ENCODE results near the gene PPP2CA.
"Not testable (repeated sequence)": the region's sequence is repeated elsewhere in the genome, so short reads cannot be mapped to it uniquely, and the experiment has no call there.

Gene PPP2CA

DNA sequence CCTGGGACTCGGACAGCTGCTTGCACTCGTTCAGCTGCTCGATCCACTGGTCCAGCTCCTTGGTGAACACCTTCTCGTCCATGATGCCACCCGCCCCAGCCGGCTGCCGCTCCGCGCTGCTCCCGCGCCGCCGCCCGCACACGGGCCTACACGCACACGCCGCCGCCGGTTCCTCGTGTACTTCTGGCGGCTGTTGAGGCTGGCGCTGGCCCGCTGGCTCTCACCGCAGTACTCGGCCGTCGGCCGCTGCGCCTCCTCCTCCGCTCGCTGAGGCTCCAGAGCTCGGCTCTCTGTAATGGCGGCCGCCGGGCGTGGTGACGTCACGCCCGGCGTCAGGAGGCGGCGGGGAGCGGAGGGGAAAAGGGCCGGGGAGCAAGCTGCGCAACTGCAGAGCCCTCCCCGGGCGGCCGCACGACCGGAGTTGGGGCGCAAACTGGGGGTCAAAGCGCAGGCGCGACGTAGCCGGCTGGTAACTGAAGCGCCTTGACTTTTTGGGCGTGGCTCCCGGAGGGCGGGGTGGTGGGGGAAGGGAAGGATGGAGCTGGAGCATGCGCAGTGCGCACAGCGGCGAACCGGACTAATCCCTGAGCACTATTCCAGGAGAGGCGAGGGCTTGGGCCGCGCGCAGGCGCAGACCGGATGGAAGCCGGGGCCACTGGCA lies at the start of gene PPP2CA:
Gene PPP2CA (minus strand): TSS at position 294 of the 661 bp plus-strand sequence. CDS start 212 bp downstream, at position 82.
- peak; percentile 99 for DNase-seq (ENCODE audit: low read depth)

DNA sequence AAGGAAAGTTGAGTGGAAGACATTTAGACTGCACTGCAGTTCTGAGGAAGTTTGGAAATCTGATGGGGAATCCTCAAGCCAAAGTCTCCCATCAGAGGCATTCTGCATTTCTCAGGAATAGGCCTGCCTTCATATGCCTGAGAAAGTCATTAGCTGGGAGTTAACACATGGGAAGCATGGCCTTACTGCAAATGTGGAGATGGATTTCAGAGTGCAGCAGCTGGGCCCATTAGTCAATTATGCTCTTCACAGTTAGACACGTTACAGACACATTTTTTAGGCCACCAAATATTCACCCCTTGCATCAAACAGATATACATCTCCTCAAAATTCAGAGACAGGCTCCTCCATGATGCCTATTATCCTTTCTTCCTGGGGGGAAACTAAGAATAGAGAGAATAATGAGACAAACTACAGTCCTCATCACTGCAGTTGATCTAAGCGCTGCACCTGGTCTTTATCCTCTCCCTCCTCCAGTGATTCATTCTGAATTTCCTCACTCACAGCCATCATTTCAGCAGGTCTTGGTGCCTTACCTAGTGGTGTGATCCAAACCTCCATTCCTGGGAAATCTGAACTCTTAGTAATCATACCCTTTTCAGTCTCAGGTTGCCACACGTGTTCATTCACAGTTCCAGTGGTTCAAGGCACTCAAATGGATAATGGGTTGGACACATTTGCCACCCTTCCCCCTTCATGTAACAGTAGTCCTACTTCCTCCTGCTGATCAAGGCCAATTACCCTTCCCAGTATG lies 47.9 kb upstream of the PPP2CA start:
- DNase-seq (ENCODE audit: low read depth): no peak

DNA sequence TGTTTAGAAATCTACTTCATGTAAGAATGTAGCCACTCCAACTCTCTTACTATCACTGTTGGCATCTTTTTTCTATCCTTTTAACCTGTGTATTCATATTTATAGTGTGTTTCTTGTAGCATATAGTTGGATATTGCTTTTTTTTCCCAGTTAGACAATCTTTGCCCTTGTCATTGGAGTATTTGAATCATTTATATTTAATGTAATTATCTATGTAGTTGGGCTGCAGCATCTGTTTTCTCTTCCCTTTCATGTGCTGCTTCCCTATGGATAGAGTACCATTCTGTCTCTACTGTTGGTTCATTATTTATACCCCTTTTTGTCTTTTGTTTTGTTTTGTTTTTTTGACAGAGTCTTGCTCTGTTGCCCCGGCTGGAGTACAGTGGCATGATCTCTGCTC lies 45.2 kb upstream of the PPP2CA start:
- no peak for DNase-seq (ENCODE audit: low read depth)

DNA sequence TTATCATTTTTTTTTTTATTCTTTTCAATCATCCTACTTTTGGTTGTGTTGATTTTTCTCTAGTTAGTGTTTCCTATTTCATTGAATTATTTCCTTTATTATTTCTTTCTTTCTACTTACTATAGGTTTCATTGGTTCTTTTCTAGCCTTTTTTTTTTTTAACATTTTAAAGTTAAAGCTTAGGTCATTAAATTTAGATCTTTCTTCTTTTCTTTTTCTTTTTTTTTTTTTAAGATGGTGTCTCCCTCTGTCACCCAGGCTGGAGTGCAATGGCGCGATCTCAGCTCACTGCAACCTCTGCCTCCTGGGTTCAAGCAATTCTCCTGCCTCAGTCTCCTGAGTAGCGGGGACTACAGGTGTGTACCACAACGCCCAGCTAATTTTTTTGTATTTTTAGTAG lies 43.0 kb upstream of the PPP2CA start:
- DNase-seq (ENCODE audit: low read depth): no peak

DNA sequence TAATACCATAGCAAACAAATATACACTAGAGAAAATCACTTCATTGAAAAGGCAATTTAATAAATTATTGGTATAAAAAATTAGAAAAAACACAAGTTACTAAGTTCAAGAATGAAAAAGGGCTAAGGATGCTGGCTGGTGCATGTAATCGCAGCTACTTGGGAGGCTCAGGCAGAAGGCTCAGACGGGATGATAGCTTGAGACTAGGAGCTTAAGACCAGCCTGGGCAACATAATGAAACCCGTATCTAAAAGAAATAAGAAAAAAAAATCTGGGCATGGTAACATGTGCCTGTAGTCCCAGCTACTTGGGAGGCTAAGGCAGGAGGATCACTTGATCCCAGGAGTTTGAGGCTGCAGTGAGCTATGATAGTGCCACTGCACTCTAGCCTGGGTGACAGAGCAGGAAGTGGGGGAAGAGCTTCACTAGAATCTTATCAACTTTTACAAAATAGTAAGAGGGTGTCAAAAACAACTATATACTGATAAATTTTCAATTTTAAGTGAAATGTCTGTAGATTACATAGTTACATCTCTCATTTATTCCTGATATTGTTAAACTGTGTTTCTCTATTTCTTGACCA lies 42.2 kb upstream of the PPP2CA start:
- DNase-seq (ENCODE audit: low read depth): no peak

DNA sequence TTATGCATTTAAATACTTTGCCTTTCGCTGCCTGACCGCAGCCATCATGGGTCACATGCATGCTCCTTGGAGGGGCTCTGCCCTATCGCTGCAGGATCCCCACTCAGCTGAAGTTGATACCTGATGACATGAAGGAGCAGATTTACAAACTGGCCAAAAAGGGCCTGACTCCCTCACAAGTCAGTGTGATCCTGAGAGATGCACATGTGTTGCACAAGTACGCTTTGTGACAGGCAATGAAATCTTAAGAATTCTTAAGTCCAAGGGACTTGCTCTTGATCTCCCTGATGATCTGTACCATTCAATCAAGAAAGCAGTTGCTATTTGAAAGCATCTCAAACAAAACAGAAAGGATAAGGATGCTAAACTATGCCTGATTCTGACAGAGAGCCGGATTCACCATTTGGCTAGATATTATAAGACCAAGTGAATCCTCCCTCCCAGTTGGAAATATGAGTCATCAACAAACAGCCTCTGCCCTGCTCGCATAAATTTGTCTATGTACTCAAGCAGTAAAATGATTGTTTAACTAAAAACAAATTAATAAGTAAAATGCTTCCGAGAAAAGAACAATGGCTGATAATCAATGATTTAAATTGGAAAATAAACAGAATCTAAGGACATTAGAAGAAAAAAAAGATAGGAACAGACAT lies 41.6 kb upstream of the PPP2CA start:
- no peak for DNase-seq (ENCODE audit: low read depth)

DNA sequence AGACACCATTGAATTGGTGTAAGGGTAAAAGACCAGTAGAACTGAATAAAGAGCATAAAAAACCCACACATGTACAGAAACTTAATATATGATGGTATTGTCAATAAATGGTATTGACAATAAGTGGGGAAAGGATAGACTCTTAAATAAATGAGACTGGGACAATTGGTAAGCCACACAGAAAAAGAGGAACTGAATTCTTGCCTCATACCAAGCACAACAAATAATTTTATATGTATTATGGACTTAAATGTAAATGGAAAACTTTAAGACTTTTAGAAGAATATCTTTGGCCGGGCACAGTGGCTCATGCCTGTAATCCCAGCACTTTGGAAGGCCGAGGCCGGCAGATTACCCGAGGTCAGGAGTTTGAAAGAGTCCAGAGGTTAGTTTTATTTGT lies 37.9 kb upstream of the PPP2CA start:
- DNase-seq (ENCODE audit: low read depth): no peak

DNA sequence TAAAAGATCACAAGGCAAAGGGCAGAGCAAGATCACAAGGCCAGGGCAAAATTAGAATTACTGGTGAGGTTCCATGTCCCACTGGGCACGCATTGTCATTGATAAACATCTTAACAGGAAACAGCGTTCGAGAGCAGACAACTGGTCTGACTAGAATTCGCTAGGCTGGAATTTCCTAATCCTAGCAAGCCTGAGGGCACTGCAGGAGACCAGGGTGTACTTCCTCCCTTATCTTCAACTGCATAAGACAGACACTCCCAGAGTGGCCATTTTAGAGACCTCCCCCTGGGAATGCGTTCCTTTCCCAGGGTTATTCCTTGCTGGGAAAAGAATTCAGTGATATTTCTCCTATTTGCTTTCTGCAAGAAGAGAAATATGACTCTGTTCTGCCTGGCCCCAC lies 36.8 kb upstream of the PPP2CA start:
- DNase-seq (ENCODE audit: low read depth): not testable (repeated sequence)

DNA sequence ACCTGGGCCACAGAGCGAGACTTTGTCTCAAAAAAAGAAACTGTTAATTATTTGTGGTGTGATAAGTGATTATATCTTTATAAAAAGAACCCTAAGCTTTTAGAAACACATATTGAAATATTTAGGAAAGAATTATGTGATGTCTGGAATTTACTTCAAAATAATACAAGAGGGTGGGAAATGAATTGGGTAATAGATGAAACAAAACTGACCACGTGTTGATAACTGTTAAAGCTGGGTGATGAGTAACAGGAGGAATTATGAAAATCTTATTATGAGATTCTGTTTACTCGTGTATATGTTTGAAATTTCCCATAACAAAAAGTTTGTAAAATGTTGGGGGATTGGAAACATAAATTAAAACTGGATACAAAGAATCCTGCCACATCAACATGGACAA lies 33.0 kb upstream of the PPP2CA start:
- DNase-seq (ENCODE audit: low read depth): no peak

DNA sequence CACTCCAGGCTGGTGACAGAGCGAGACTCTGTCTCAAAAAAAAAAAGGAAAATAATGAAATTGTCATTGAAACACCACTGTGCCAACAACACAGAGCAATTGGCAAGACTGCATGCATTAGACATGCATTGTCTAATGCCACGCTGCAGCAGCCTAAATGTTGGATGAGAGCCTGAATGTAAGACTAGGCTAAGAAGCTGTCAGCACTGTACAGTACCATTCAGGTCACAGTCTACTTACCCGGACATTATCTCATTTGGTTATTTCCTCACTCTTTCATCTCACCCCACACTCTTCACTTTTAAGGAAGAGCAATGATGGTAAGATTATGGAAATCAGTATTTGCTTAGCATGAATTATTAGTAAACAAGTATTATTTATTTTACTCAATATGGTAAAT lies 31.3 kb upstream of the PPP2CA start:
- no peak for DNase-seq (ENCODE audit: low read depth)

DNA sequence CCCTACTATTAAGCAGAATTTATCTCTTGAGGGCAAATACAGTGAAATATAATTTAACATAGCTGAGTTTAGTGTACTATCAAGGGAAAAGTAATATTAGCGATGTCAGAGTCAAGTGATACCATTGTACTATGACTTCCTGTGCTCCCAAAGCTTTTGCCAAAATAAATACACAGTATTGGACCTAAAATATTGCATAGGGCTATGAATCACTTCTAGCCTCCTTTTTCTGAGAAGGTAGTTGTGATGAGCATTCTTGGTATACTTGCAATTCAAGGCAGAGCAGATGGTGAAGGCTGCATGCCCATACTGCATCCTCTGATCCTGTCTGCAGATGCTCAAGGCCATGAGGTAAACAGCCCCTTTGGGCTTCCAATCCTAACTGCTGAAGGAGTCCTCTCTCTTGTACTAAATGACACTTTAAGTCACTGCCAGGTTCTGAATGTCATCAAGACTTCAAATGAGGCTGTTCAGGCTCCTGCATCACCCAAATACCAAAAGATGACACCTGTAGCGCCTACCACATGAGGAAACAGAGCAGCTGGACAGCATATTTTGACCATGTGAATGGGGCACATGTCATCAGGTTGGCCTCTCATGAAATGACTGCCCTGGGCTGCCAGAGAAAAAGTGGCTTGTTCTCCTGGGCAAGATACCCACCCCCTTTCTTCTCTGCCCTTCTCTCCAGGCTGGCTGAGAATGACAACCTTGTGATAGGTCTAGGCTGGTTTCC lies 29.7 kb upstream of the PPP2CA start:
- DNase-seq (ENCODE audit: low read depth): no peak

DNA sequence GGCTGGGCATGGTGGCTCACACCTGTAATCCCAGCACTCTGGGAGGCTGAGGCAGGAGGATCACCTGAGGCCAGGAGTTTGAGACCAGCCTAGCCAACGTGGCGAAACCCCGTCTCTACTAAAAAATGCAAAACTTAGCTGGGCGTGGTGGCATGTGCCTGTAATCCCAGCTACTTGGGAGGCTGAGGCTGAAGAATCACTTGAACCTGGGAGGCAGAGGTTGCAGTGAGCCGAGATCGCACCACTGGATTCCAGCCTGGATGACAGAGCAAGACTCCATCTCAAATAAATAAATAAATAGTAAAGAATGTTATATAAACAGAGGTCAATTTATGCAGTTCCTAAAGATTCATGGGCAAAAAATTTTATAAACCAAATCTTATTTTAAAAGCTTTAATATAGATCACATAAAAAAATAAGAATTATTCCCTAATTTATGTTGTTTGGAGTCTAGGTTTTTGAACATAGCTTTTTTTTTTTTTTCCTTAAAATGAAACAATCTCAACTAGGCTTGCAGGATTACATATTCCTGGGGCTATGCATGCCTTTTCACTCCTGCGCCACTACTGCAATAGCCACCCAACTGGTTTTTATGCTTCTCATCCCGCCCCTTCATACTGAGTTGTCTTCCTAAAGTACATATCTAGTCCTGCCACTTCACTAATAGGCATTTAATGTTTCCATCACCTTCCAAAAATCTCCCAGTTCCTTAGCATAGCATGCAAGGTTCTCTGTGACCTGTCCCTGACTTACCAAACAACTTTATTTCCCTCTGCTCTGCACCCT lies 27.7 kb upstream of the PPP2CA start:
- DNase-seq (ENCODE audit: low read depth): not testable (repeated sequence)

DNA sequence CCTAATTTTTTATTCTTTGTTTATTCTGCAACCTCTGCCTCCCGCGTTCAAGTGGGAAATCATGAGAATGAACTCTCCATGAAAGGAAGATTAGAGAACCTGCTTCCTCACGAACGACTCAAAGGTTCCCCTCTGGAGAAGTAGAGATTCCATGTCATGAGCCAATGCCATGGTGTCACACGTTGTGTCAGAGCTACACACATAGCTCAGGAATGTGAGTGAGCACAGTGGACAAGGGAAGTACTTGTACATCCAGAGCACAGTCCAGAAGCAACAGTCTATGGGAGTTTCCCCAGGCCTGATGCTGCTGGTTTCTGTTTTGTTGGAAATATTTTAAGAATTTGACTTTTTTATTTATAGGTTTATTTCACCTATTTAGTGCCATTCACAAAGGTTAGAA lies 26.8 kb upstream of the PPP2CA start:
- DNase-seq (ENCODE audit: low read depth): no peak

DNA sequence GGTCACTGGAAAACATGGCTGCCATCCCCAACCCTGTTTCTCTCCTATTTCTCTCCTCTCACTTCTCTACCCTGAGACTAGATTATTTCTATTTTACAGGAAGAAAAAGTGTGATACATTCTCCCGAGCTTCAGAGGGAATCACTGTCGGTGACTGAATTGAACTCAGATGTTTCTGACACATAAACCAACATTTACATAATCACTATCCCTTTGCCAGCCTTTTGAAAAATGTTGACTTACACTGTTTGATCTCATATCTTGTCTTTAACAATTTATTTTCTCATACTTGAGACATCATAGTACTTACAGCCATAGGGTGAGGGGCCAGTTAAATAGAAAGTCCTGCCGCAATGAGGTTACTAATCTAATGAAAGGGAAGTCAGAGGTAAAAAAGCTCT lies 25.1 kb upstream of the PPP2CA start:
- DNase-seq (ENCODE audit: low read depth): no peak

DNA sequence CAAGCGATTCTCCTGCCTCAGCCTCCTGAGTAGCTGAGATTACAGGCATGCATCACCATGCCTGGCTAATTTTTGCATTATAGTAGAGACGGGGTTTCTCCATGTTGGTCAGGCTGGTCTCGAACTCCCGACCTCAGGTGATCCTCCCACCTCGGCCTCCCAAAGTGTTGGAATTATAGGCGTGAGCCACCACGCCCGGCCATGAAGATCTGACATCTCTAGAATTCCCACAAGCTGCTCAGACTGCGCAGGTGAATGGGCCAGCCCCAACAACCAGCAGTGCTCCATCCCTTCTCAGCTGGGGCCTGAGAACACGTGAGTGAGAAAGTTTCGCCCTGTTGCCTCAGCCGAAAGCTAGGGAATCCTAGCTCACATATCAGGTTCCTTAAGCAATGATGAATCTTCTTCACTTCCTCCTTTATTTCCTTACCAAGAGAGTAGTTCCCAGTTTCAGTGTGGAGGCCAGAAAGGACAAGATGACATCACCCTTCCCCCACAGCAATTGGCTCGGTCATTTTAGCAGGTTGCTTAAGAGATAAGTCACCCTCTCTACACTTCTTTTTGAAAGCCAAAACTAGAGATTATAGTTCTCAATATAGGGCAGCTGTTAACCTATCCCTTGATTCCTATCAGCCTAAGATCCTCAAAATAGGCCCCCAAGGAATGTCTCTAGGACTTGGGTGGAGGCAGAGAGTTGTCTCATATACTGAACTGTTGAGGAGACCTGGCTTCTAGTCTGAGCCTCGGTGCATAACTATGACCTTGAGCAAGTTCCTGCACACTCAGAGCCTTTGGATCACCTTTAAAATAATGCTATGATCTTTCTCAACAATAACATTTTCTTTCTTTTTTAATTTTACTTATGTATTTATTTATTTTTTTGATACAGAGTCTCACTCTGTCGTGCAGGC lies 23.9 kb upstream of the PPP2CA start:
- DNase-seq (ENCODE audit: low read depth): no peak

DNA sequence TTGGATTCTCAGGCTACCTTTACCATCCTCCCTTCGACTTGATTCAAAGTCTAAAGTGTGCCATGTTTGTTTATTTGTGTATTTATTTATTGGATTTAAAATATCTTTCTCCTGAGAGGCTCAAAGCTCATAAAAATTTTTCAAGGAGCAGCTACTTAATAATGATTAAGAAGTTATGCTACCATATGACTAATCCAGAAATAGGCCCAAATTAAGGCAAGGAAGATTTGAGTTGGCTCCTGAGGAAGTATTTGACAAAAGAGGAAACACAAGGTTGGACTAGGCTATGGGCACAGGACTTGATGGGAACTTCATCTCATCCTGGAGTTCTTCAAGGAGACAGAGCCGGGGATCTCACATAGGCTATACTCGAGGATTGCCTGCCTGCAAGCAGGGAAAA lies 22.4 kb upstream of the PPP2CA start:
- DNase-seq (ENCODE audit: low read depth): no peak

DNA sequence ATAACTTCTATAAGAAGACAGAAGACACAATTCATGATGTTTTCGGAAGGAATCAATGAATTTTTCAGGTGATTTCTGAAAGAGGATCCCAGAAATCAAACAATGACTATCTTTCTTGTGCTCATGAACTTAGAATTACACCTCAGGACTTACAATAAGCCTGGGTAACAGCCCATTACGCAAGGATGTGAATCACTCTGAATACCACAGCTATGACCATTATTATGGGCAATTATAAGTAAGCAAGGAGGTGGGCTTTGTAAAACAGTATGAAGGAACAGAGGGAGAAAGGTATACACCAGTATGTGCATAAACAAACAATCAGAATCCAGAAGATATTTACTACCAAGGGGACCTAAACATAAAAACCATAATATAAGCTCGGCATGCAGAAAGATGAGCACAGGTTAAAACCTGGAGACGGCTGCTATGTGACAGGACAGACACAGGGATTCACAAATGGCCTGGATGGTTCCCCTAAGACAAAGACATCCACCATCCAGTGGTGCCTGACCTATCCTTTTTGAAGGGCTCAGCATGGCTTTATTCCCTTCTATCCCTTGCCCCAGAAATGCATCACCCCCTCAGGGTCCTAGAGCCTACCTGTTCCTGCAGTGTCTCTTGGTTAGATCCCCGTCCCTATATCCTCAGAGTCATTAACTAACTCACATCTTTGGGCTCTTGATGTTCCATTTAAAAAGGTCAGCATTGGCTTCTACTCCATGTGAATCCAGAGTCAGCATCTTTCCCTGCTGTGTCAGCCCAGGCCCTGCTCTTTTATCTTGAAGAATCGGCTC lies 21.8 kb upstream of the PPP2CA start:
- no peak for DNase-seq (ENCODE audit: low read depth)

DNA sequence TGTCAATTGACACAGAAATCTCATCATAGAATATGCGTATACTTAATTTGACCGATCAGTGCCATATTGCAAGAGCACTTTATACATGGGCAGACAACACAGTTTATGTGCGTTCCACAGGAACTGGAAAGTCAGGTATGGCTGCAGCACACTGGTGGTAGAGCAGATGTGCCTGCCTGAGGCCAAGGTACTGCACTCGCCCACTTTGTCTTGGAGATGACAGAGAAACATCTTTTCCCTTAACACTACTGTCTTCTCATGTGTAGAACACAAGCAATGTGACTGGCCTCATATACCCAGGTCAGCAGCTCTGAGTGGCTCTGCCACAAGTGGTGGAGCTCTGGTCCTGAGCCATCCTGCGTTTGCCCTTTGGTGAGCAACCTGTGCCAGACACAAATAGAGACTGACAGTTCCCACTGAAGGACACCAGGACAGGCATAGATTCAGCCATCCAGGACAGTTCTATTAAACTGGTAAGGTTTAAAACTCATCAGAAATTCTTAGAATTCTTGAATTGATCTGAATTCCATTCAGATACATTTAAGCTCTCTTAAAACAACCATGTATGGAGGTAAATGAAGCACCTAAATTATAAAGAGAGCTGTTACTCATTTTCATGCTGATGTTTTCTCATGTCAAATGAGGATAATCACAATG lies 21.0 kb upstream of the PPP2CA start:
- DNase-seq (ENCODE audit: low read depth): no peak

DNA sequence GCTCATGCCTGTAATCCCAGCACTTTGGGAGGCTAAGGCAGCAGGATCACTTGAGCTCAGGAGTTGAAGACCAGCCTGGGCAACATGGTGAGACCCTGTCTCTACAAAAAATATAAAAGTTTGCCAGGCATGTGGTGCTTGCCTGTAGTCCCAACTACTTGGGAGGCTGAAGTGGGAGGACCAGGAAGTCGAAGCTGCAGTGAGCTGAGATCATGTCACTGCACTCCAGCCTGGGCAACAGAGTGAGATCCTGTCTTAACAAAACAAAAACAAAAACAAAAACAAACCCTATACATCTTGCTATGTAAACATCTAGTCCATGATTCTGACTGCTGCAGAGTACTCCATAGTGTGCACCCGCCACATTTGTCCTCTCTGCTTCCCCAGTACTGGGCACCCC lies 19.8 kb upstream of the PPP2CA start:
- DNase-seq (ENCODE audit: low read depth): no peak

All from activated T-cell treated with anti-CD3 and anti-CD28 coated beads for 1 hour (primary cell).